SK-N-MC (cell line): ENCODE results near the gene NBPF1.
"Not testable (repeated sequence)": the region's sequence is repeated elsewhere in the genome, so short reads cannot be mapped to it uniquely, and the experiment has no call there.

ENCODE experiments used
- EZH2 ChIP-seq: fragments of 200-600 bp; sonication (generic); IDR thresholded peaks from one replicate; pipeline ENCODE4 v1.6.1; 2017; ENCODE audit warnings: antibody characterized with exemption
- FOXP2 ChIP-seq: optimal IDR thresholded peaks from 2 replicates; pipeline ENCODE3; 2011; ENCODE audit warnings: mild to moderate bottlenecking, moderate library complexity; ENCODE audit not compliant: insufficient read depth; ENCODE audit errors: extremely low read length, control extremely low read depth
- POLR2AphosphoS5 ChIP-seq: IDR thresholded peaks from 2 replicates; pipeline ENCODE4 v1.6.1; 2012; ENCODE audit warnings: mild to moderate bottlenecking, low read depth, low read length, borderline replicate concordance

GRCh38 chr1:16611164-16611563 lies 2.2 kb downstream of the NBPF1 start:
- not testable (repeated sequence) for TF ChIP-seq POLR2AphosphoS5, EZH2, FOXP2
